Mesothelial cell of epicardium (in vitro differentiated cells): Measurements from ENCODE around the gene BMPER. TPM values are rescaled to one million over a fixed set of nuclear protein-coding genes. Genes with fewer than 3 reads are reported as not detected.

Source experiments
- DNase-seq, 2 experiments: peaks; one replicate each; pipeline ENCODE4 v3.0.0; 2021; ENCODE audit warnings: low spot score in 2 of 2; ENCODE audit not compliant: unreplicated experiment in 2 of 2
- H3K27ac Mint-ChIP-seq: 2 replicates; pipeline ENCODE4 v1.8.0; 2021; ENCODE audit warnings: mixed read lengths
- H3K27me3 Mint-ChIP-seq: 2 replicates; pipeline ENCODE4 v1.8.0; 2021; ENCODE audit warnings: low read depth, mixed read lengths
- H3K36me3 Mint-ChIP-seq: 2 replicates; pipeline ENCODE4 v1.8.0; 2021; ENCODE audit warnings: mixed read lengths
- H3K4me1 Mint-ChIP-seq: 2 replicates; pipeline ENCODE4 v1.8.0; 2021; ENCODE audit warnings: mixed read lengths
- H3K4me3 Mint-ChIP-seq: 2 replicates; pipeline ENCODE4 v1.8.0; 2021; ENCODE audit warnings: mild to moderate bottlenecking, moderate library complexity, mixed read lengths
- H3K9me3 Mint-ChIP-seq: 2 replicates; pipeline ENCODE4 v1.8.0; 2021; ENCODE audit warnings: mixed read lengths
- CTCF ChIP-seq: fragments of 200-600 bp; sonication (generic); IDR thresholded peaks from one replicate; pipeline ENCODE4 v1.5.0; 2021; ENCODE audit warnings: antibody characterized with exemption; ENCODE audit not compliant: unreplicated experiment
- total RNA-seq: library from RNA; stranded (reverse); gene quantifications from 3 replicates; pipeline ENCODE4 v1.2.1, GENCODE V29; 2021

Gene BMPER
- total RNA-seq, 1 donor from 2014 or later: 1.7 TPM

DNA sequence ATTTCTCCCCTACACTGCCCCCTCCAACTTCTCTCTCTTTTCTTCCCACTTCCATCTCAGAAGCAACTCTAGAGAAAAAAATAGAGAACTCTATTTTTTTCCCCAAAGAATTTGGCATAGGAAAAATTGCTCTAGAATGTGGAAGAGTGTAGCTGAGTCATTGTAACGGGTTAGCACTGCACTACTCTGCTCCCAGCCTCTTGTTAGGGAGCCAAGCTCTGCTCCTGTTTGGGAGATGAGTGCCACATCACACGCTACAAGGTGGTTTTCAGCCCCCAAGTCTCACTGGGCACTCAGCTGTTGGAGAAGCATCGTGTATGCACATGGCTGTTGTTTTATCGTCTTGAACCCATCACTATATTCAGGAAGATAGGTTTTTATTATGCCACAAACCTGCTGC, 136.4 kb downstream of the BMPER start:
- Mint-ChIP-seq H3K9me3 (no peaks in the 10 kb centered on the region), H3K27ac (no peak overlapping the region), H3K4me1 (peaks cover 9% of the 10 kb centered on the region), H3K4me3 (no peak overlapping the region), H3K36me3 (no peaks in the 10 kb centered on the region), H3K27me3 (no peaks in the 10 kb centered on the region)
- TF ChIP-seq CTCF: no peak
- no peak for DNase-seq

GRCh38 chr7:34042406-34042805, 137.1 kb downstream of the BMPER start:
- peaks cover 6% of the 10 kb centered on the region for H3K4me1 Mint-ChIP-seq
- H3K4me3 Mint-ChIP-seq: no peak overlapping the region
- no peak overlapping the region for H3K27ac Mint-ChIP-seq
- no peak for DNase-seq
- no peaks in the 10 kb centered on the region for H3K36me3 Mint-ChIP-seq
- no peaks in the 10 kb centered on the region for H3K9me3 Mint-ChIP-seq
- no peaks in the 10 kb centered on the region for H3K27me3 Mint-ChIP-seq
- no peak for TF ChIP-seq CTCF

DNA sequence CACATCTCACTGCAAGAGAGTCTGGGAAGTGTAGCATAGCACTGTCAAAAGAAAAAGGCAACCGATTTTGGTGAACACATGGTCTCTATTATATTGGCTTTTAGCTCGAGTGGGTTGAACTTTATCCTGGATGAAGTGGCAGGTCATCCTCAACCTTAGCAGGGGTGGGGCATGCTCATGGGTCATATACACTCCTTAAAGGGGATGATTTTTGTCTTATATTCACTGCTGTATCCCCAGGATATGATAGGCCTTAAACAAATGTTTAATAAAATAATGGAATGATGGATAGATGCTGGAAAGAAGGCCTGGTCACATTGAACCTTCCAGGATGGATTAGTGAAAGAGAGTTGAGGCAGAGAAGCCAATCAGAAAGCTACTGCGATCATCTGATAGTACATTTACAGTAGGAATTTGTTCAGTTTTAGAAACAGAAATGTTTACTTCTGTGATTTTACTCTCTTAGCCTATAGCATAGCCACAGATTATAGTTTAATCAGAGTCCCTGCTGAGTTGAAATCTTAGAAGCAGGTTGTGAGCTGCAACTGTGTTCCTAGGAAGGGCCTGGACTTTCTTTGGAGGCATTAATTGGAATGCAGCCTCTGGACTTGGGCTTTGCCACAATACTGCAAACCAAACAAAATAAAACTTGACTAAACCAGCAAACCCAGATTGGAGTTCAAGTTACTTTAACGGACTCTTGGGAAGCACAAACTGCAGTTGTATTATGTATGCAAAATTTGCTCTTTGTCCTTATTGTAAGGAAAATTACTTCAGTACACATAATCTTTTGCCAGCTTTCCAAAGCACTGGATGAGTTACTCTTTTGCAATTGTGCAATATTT, 138.3 kb downstream of the BMPER start:
- Mint-ChIP-seq H3K27ac (no peak overlapping the region), H3K4me3 (no peak overlapping the region), H3K27me3 (no peaks in the 10 kb centered on the region), H3K4me1 (peaks cover 6% of the 10 kb centered on the region), H3K36me3 (no peaks in the 10 kb centered on the region), H3K9me3 (no peaks in the 10 kb centered on the region)
- TF ChIP-seq CTCF: no peak
- DNase-seq: no peak

DNA sequence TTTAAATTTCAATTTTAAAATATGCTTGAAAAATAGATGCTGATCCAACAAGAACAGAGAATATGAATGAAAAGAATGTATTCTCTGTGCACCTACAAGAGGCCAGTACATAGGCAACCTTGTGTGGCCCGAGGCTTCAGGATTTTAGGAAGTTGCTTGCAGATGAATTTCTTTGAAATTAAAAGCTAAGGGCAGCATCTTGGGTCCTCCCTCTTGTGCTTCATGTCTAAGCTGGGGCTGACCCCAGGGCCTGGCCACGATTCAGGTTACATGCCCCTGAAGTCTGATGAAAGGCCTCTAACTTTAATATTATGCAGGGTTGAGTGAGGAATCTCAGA, 138.9 kb downstream of the BMPER start:
- Mint-ChIP-seq H3K9me3 (no peaks in the 10 kb centered on the region), H3K36me3 (no peaks in the 10 kb centered on the region), H3K4me1 (peaks cover 4% of the 10 kb centered on the region), H3K27ac (no peak overlapping the region), H3K27me3 (no peaks in the 10 kb centered on the region), H3K4me3 (no peak overlapping the region)
- DNase-seq: no peak
- TF ChIP-seq CTCF: no peak

- H3K27ac Mint-ChIP-seq: no peak overlapping the region
Measured at GRCh38 chr7:34044734-34045353, 139.5 kb downstream of the BMPER start.

More at GRCh38 chr7:34044734-34045353, 139.5 kb downstream of the BMPER start:
- DNase-seq: no peak
- H3K36me3 Mint-ChIP-seq: no peaks in the 10 kb centered on the region
- peaks cover 4% of the 10 kb centered on the region for H3K4me1 Mint-ChIP-seq
- no peak overlapping the region for H3K4me3 Mint-ChIP-seq
- no peaks in the 10 kb centered on the region for H3K9me3 Mint-ChIP-seq
- TF ChIP-seq CTCF: no peak
- H3K27me3 Mint-ChIP-seq: no peaks in the 10 kb centered on the region
